Stimulated activated CD8-positive, alpha-beta memory T cell treated with anti-CD3 and anti-CD28 coated beads, Interleukin-12 subunit alpha, Interleukin-12 subunit beta, amount 100 ng/mL, for 4 hours (primary cell): ENCODE measurements around the gene CDK2AP2.
A peak's percentile ranks its signal among the peaks of the same experiment; 100 is the strongest.
"Not testable (repeated sequence)": the region's sequence is repeated elsewhere in the genome, so short reads cannot be mapped to it uniquely, and the experiment has no call there.

Experiments
- DNase-seq: peaks from one replicate; pipeline ENCODE4 v3.0.0-alpha.2; 2020; ENCODE audit warnings: low read depth

CDK2AP2 gene

GRCh38 chr11:67523556-67524479 is 15.9 kb upstream of the CDK2AP2 start:
- DNase-seq = no peak

DNA sequence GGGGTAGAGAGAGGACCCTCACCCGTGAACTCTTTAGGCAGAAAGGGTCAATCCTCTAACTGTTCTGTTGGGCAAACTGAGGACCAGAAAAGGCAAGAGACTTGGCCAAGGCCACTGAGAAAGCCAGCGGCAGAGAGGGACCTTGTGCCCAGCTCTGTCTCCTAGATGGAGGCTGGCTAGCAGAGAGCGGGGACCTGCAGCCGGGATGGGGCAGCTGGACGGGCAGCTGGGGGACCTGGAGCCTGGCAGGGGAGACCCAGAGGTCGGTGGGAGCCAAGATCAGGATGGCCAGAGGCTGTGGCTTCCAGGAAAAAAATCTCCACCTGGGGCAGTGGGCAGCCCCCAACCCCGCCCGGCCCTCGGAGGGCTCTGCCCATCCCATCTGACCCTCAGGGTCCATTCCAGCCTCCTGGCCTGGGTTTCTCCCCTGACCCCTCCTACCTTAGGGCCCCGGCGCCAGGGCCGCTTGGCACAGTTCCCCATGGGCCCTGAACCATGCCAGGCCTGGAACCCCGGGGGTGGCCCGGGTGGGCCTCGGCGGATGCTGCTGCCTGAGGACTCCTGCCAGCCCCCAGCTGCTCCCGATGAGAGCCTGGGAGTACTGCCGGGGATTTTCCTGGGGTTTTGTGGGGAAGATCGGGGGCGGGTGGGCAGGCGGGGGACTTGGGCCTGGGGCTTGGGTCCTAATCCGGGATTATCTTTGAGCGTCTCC is 15.0 kb upstream of the CDK2AP2 start, which contains the start of gene CABP2:
Gene CABP2, minus strand, starts transcription at position 603 of the 712 bp plus-strand sequence. Its CDS starts 120 bp downstream, at position 483.
- DNase-seq = no peak

DNA sequence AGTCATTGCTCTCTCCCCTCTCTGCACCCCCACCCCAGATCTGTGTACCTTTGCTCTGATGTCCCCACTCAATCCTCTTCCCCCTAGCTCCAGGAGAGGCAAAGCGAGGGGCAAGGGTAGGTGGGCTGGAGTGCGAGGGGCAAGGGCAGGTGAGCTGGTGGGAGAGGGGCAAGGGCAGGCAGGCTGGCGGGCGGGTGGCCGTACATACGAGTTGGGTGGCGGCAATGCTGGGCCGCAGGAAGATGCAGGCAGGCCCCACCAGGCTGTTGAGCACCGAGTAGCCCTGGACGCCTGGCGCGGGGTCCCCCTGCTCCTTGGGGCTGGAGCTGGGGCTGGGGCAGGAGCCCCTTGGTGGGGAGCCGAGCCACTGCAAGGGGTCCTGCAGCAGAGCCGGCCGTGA is 14.4 kb upstream of the CDK2AP2 start:
- no peak for DNase-seq

DNA sequence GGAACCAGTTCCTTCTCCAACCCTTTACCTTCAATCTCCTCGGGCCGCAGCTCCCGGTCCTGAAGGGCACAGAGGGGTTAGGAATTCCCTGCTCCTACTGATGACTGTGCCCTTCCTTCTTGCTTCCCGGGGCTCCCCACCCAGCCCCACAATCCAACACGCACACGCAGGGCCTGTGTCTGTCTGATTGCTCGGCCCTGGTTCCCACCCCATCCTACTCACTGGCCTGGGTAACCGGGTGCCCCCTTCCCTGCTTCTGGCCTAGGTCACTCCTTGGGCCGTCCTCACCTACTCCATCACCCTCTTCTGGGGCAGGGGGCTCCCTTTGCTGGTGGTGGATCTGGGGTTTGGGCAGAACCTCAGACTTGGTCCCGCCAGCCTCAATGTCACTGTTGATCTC is 14.0 kb upstream of the CDK2AP2 start:
- no peak for DNase-seq

DNA sequence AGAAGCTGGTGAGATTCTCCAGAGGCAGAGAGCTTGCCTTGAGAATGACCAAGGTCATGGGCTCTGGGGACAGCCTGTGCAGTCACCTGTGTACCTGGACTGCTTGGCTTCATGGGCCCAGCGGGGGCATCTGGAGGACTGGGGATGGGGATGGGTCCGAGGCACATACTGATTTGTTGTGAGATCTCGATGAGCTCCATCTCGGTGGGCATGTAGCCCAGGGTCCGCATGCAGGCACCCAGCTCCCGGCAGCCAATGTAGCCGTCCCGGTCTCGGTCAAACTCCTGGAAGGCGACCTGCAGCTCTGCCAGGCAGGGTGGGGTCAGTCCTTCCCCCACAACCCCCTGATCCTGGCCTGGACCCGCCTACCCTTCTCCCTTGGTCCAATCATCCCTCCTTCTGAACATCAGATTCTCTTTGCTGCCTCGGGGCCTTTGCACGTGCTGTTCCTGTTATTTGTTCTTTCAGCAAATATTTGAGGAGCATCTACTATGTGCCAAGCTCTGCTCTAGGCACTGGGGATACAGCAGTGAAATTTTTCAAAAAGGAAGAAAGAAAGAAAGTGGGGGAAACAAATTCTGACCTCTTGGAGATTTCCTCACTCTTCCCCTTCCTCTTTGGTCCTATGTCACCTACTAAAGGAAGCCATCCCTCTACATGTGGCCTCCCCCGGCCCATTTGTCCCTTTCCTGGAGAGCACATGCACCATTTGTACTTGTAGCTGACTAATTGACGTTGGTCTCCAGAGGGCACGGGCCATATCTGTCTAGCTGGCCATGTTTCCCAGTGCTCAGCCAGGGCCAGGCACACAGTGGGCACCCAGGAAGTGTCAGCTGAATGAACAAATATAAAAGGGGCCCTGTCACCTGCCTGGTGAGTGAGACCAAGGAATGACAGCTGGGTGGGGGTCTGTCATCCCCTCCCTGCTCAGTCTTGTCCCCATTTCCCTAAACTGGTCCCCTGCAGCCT is 13.2 kb upstream of the CDK2AP2 start:
- DNase-seq = no peak

DNA sequence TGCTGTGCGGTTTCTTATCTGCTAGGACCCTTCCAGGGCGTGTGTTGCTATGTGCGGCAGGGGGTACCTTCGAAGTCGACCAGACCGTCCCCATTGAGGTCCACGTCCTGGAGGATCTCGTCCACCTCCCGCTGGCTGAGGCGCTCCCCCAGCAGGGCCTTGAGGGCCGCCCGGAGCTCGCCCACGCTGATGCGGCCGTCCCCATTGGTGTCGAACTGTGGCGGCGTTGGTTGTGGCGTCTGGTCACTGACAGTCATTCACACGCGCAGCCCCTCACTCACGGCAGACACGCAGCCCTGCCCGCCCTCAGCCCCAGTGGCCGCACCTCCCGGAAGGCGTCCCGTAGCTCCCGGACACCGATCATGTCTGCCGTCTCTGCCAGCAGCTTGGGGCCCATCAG is 11.8 kb upstream of the CDK2AP2 start:
- DNase-seq = no peak

DNA sequence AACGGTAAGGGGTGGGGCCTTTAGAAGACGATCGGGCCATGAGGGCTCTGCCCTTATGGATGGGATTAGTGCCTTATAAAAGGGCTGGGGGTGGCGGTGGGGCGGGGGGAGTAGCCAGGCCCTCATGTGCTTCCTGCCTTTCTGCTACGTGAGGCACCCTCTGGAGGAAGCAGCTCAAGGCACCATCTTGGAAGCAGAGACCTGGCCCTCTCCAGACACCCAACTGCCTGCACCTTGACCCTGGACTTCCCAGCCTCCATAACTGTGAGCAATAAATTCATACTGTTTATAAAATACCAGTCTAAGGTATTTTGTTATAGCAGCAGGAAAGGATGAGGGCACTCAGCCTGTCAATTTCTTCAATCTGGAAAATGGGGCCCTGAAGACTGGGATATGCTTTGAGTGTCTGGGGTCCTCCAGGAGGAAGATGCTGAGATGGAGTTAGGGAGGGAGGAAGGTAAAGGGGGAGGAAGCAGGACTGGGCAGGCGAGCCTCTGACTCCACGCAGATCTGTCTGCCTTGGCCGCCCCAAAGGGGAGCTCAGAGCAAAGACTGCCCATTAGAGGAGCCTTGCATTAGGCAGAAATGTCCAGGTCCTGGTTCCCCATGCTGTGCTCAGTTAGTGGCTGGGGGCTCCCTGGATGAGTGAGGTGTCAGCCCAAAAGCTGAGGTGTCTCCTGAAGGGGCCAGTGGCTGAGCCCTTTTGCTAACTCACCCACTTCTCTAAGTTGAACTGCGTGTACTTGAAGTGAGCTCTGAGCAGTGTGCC is 10.0 kb upstream of the CDK2AP2 start:
- no peak for DNase-seq

DNA sequence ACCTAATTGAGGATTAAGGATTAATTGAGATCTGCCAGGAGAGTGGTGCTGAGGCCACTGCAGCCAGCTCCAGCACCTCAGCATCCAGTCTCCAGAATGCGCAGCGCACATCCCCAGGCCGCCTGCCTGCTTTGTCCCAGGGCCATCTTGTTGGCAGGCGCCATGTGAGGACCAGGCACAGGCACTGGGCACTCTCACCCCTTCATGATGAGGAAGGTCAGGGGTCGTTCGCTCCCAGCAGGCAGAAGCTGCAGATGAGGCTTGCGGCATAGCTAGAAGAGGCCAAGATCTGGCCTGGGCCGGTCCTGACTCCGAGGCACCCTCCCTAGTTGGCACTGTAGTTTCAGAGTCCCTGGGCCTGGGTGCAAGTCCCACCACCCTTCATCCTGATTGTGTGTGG is 8.8 kb upstream of the CDK2AP2 start:
- DNase-seq = no peak

DNA sequence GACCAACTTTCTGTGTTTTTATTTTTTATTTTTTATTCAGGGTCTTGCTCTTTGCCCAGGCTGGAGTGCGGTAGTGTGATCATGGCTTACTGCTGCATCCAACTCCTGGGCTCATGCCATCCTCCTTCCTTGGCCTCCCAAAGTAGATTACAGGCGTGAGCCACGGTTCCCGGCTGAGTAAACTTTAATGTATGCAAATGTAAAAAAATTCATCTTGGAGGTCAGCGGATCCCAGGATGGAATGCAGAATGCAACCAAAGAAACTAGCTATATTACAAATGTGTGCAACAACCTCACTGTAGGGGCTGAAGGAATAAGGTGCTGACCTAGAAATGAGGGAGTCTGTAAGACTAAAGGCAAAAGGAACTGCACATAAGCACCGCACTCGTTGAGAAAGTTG is 6.2 kb upstream of the CDK2AP2 start:
- no peak for DNase-seq

- not testable (repeated sequence) for DNase-seq
These were observed 3.6 kb upstream of the CDK2AP2 start for GRCh38 chr11:67511558-67511957.

GRCh38 chr11:67510023-67510345 is 2.0 kb upstream of the CDK2AP2 start:
- DNase-seq = no peak

- DNase-seq = peak; percentile 97
These were observed 642 bp upstream of the CDK2AP2 start for GRCh38 chr11:67508486-67509121.

GRCh38 chr11:67507242-67507863 is 609 bp downstream of the CDK2AP2 start:
- DNase-seq = no peak

GRCh38 chr11:67506426-67507051 is 1.4 kb downstream of the CDK2AP2 start:
- DNase-seq = no peak

GRCh38 chr11:67505605-67506396 is 2.2 kb downstream of the CDK2AP2 start:
- DNase-seq = peak; percentile 78

- peak; percentile 71 for DNase-seq
These were observed 2.9 kb downstream of the CDK2AP2 start, which contains the start of gene PITPNM1 for GRCh38 chr11:67504950-67505581. PITPNM1 (minus strand) TSS chr11:67505363; CDS start chr11:67504180, 1,183 bp downstream.

DNA sequence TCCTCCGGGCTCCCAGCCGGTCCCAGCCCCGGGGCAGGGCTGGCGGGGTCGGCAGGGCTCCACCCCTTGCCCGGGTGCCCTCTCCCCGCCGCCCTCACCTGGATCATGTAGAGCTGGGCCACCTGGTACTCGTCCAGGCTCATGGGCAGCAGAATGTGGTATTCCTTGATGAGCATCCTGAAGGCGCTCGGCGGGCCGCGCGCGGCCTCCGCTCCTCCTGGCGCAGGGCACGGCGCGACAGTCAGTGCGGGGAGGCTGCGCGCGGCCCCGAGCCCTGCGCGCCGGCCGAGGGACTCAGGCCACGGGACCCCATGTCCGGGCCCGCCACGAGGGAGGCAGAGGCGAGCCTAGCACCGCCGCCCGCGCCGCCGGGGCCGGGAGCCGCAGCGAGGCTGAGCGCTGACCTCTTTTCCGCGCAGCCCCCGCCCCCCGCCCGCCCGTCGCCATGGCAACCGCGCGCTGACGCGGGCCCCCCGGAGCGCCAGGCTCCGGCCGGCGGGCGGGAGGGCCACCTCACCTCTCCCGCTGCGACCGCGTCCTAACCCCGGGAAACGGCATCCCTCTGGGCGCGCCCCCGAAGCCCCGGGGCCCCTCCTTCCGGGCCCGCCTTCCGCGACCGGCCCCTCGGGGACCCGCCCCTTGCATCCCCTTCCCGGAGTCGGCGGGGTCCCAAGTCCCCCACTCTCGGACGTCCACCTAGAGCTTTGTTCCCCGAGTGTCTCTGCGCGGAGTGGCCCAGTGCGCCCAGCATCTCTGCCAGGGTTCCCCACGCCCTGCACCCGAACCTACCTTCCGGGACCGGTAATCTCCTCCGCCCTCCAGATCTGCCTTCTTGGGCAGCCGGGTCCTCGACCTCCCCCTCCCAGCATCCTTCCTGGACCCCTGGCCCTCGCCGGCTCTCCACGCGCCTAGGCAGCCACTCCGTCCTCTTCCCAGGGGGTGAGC is 3.7 kb downstream of the CDK2AP2 start:
- peak; percentile 36 for DNase-seq
